GM13977 (cell line): ENCODE measurements around the gene SLC9A5.

Source experiments
- DNase-seq: peaks from one replicate; pipeline ENCODE4 v3.0.0; 2012; ENCODE audit warnings: low spot score
- CTCF ChIP-seq: IDR thresholded peaks from 2 replicates; pipeline ENCODE4 v1.5.1; 2012; ENCODE audit warnings: mild to moderate bottlenecking, control low read depth; ENCODE audit not compliant: insufficient read depth; ENCODE audit errors: extremely low read depth, missing control alignments
- in situ Hi-C: fragments of 300-500 bp; cut with MboI; formaldehyde crosslinking; loops from one replicate; pipeline ENCODE4 v1.12.0; 2022; ENCODE audit warnings: low sequenced_read_pairs, low pct_unique_long_range_greater_than_20kb, mixed read lengths, inconsistent platforms; ENCODE audit not compliant: unreplicated experiment

SLC9A5 gene

GRCh38 chr16:67215706-67216105 lies 33.1 kb upstream of the SLC9A5 start:
- no peak for TF ChIP-seq CTCF
- no peak for DNase-seq
- in situ Hi-C loops, result no loop called here

GRCh38 chr16:67216612-67217490 lies 31.9 kb upstream of the SLC9A5 start:
- in situ Hi-C loops, result no loop called here
- no peak for TF ChIP-seq CTCF
- no peak for DNase-seq

GRCh38 chr16:67223992-67224391 lies 24.8 kb upstream of the SLC9A5 start:
- no peak for TF ChIP-seq CTCF
- no peak for DNase-seq
- in situ Hi-C loops, result no loop called here

- TF ChIP-seq CTCF, result no peak
- no peak for DNase-seq
- in situ Hi-C loops, result no loop called here
Observed at GRCh38 chr16:67226295-67226803, 22.4 kb upstream of the SLC9A5 start.

GRCh38 chr16:67226804-67227566 lies 21.8 kb upstream of the SLC9A5 start, which contains the start of gene TMEM208:
TMEM208 (plus strand) TSS chr16:67227130; CDS start chr16:67227219, 89 bp downstream.
- peak; percentile 31 for TF ChIP-seq CTCF
- in situ Hi-C loops, result no loop called here

GRCh38 chr16:67227567-67227921 lies 21.2 kb upstream of the SLC9A5 start:
- DNase-seq, result no peak
- in situ Hi-C loops, result no loop called here
- TF ChIP-seq CTCF, result no peak

More at GRCh38 chr16:67226804-67227566, 21.8 kb upstream of the SLC9A5 start, which contains the start of gene TMEM208:
- peak; percentile 98 for DNase-seq
